IMR-90 (cell line): ENCODE measurements around the gene RNF2. TPM values are rescaled to one million over a fixed set of nuclear protein-coding genes. Genes with fewer than 3 reads are reported as not detected.

Experiments
- ATAC-seq: fragments of 200-7000 bp; cut with Tn5 transposase; 2 replicates; pipeline ENCODE4 v1.9.1; 2020; ENCODE audit warnings: low read depth, mild to moderate bottlenecking, moderate library complexity
- BruUV-seq: library from RNA; stranded (reverse); fragments of 400-500 nt; replicated peaks from 2 replicates; lab custom pipeline; 2021; lab: Mats Ljungman, UMichigan
- CTCF ChIA-PET: fragments of 300-600 bp; formaldehyde crosslinking; extraction: SDS; loops from one replicate; lab custom pipeline; 2021; ENCODE audit warnings: antibody characterized with exemption; lab: Yijun Ruan, JAX
- POLR2A ChIA-PET: fragments of 300-600 bp; sonication (Branson Sonifier 250); formaldehyde crosslinking; loops from one replicate; lab custom pipeline; 2022; ENCODE audit warnings: antibody characterized with exemption; ENCODE audit not compliant: unreplicated experiment; lab: Charles Lee
- DNase-seq: peaks from one replicate; pipeline ENCODE4 v3.0.0; 2013
- H2AFZ ChIP-seq: replicated peaks from 2 replicates; pipeline ENCODE3; 2013; ENCODE audit warnings: low read length, mild to moderate bottlenecking; ENCODE audit not compliant: poor library complexity
- H2AK5ac ChIP-seq: 2 replicates; pipeline ENCODE4 v1.6.1; 2013; ENCODE audit warnings: low read depth, low read length, inconsistent platforms
- H2AK9ac ChIP-seq: replicated peaks from 2 replicates; pipeline ENCODE3; 2013; ENCODE audit warnings: mild to moderate bottlenecking, low read depth, low read length, moderate library complexity; ENCODE audit not compliant: poor library complexity
- H2BK120ac ChIP-seq: 2 replicates; pipeline ENCODE4 v1.6.1; 2013; ENCODE audit warnings: low read depth, low read length, inconsistent platforms
- H2BK15ac ChIP-seq: 3 replicates; pipeline ENCODE4 v1.6.1; 2013; ENCODE audit warnings: low read depth, low read length, inconsistent platforms
- H2BK20ac ChIP-seq: 2 replicates; pipeline ENCODE4 v1.6.1; 2013; ENCODE audit warnings: low read depth, mild to moderate bottlenecking, inconsistent platforms, low read length, moderate library complexity
- H2BK5ac ChIP-seq: 2 replicates; pipeline ENCODE4 v1.6.1; 2013; ENCODE audit warnings: mild to moderate bottlenecking, low read depth, low read length, inconsistent platforms; ENCODE audit not compliant: poor library complexity, severe bottlenecking
- H3K14ac ChIP-seq: replicated peaks from 2 replicates; pipeline ENCODE4 v1.6.1; 2013; ENCODE audit warnings: low read depth, low read length, inconsistent platforms
- H3K18ac ChIP-seq: 2 replicates; pipeline ENCODE4 v1.6.1; 2013; ENCODE audit warnings: low read depth, low read length, control low read depth
- H3K23ac ChIP-seq: 2 replicates; pipeline ENCODE4 v1.6.1; 2013; ENCODE audit warnings: low read depth, low read length, inconsistent platforms
- H3K27ac ChIP-seq: 2 replicates; pipeline ENCODE4 v1.5.1; 2013; ENCODE audit warnings: mild to moderate bottlenecking, control low read depth, low read length; ENCODE audit not compliant: insufficient read depth
- H3K27me3 ChIP-seq: 2 replicates; pipeline ENCODE4 v1.6.1; 2013; ENCODE audit warnings: low read length; ENCODE audit not compliant: control insufficient read depth, insufficient read depth
- H3K36me3 ChIP-seq: 2 replicates; pipeline ENCODE4 v1.6.1; 2013; ENCODE audit warnings: low read length, mixed read lengths; ENCODE audit not compliant: control insufficient read depth, insufficient read depth
- H3K4ac ChIP-seq: 2 replicates; pipeline ENCODE4 v1.6.1; 2013; ENCODE audit warnings: low read depth, low read length, inconsistent platforms
- H3K4me1 ChIP-seq: 2 replicates; pipeline ENCODE4 v1.6.1; 2013; ENCODE audit warnings: low read length, mixed read lengths; ENCODE audit not compliant: control insufficient read depth, insufficient read depth
- H3K4me2 ChIP-seq: 2 replicates; pipeline ENCODE4 v1.6.1; 2013; ENCODE audit warnings: low read depth, mild to moderate bottlenecking, control low read depth, low read length, moderate library complexity
- H3K4me3 ChIP-seq: 2 replicates; pipeline ENCODE4 v1.5.1; 2013; ENCODE audit warnings: low read depth, mild to moderate bottlenecking, control low read depth, low read length, moderate library complexity; ENCODE audit not compliant: insufficient read depth
- H3K56ac ChIP-seq: 2 replicates; pipeline ENCODE4 v1.6.1; 2013; ENCODE audit warnings: low read length, inconsistent platforms; ENCODE audit not compliant: insufficient read depth; ENCODE audit errors: extremely low read depth
- H3K79me1 ChIP-seq, 2 experiments: 2 replicates each; pipeline ENCODE4 v1.6.1; 2013; ENCODE audit warnings: low read length in 2 of 2, inconsistent platforms in 1 of 2, low read depth in 1 of 2
- H3K9ac ChIP-seq: 2 replicates; pipeline ENCODE4 v1.6.1; 2013; ENCODE audit warnings: low read depth, low read length, control low read depth
- H3K9me1 ChIP-seq: 2 replicates; pipeline ENCODE4 v1.6.1; 2013; ENCODE audit warnings: low read length, inconsistent platforms; ENCODE audit not compliant: insufficient read depth
- H3K9me3 ChIP-seq: 2 replicates; pipeline ENCODE4 v1.6.1; 2013; ENCODE audit warnings: low read length; ENCODE audit not compliant: control insufficient read depth, insufficient read depth
- H4K20me1 ChIP-seq: 2 replicates; pipeline ENCODE4 v1.6.1; 2013; ENCODE audit warnings: low read length, inconsistent platforms; ENCODE audit not compliant: insufficient read depth
- H4K5ac ChIP-seq: 2 replicates; pipeline ENCODE4 v1.6.1; 2013; ENCODE audit warnings: mild to moderate bottlenecking, low read depth, low read length, control low read depth
- H4K8ac ChIP-seq, 2 experiments: 2 replicates each; pipeline ENCODE4 v1.6.1; 2013; ENCODE audit warnings: low read depth in 2 of 2, low read length in 2 of 2, control low read depth in 1 of 2, inconsistent platforms in 1 of 2
- H4K91ac ChIP-seq: 2 replicates; pipeline ENCODE4 v1.6.1; 2013; ENCODE audit warnings: low read depth, low read length, inconsistent platforms; ENCODE audit not compliant: insufficient read depth
- CEBPB ChIP-seq: IDR thresholded peaks from 2 replicates; pipeline ENCODE4 v1.6.1; 2012; ENCODE audit warnings: low read depth, low read length, improper control_type of control experiment
- FOS ChIP-seq: fragments of 150-350 bp; IDR thresholded peaks from 2 replicates; pipeline ENCODE4 v1.6.1; 2016; ENCODE audit warnings: low read depth, low read length
- NFE2L2 ChIP-seq: fragments of 150-350 bp; IDR thresholded peaks from 2 replicates; pipeline ENCODE4 v1.6.1; 2016; ENCODE audit warnings: low read depth, mild to moderate bottlenecking, low read length
- POLR2A ChIP-seq: IDR thresholded peaks from 2 replicates; pipeline ENCODE4 v1.6.1; 2012; ENCODE audit warnings: mild to moderate bottlenecking, low read depth, low read length
- RAD21 ChIP-seq: IDR thresholded peaks from 2 replicates; pipeline ENCODE4 v1.6.1; 2012; ENCODE audit warnings: low read length, improper control_type of control experiment
- SMC3 ChIP-seq: fragments of 150-350 bp; IDR thresholded peaks from 2 replicates; pipeline ENCODE4 v1.6.1; 2016; ENCODE audit warnings: low read depth, mild to moderate bottlenecking, antibody characterized with exemption, low read length, moderate library complexity
- WGBS, 2 experiments: methylation state at CpG; one replicate each; pipeline versions ENCODE4 v1.1.5 to v1.1.7; 2013; ENCODE audit warnings: missing lambda C conversion rate in 2 of 2; ENCODE audit not compliant: insufficient read length in 1 of 2; ENCODE audit errors: extremely low coverage in 2 of 2; 5-methylcytosine and 5-hydroxymethylcytosine counted together
- dilution Hi-C: fragments of 300-500 bp; cut with HindIII; formaldehyde crosslinking; loops from one replicate; pipeline ENCODE4 v1.14.3; 2018; ENCODE audit warnings: low sequenced_read_pairs; ENCODE audit not compliant: unreplicated experiment
- in situ Hi-C: fragments of 300-500 bp; cut with MboI; formaldehyde crosslinking; loops from 3 replicates; pipeline ENCODE4 v1.14.3; 2019; ENCODE audit warnings: low sequenced_read_pairs, inconsistent platforms, mixed read lengths
- intact Hi-C: fragments of 100-400 bp; cut with micrococcal nuclease; formaldehyde crosslinking; loops from 2 replicates; pipeline ENCODE4 v1.10.0; 2022
- polyA plus RNA-seq, 3 experiments: library from polyadenylated mRNA; depleted of rRNA; stranded (reverse); fragments of >200 nt; gene quantifications; 2 replicates each; pipeline ENCODE4 v1.2.3, GENCODE V29; 2012; ENCODE audit warnings: low replicate concordance in 1 of 3
- total RNA-seq: library from RNA; depleted of rRNA; stranded (reverse); fragments of >200 nt; gene quantifications from 2 replicates; pipeline ENCODE4 v1.2.3, GENCODE V29; 2012
- TF ChIP-seq, protein P1 (sequence below): conservative IDR thresholded peaks from 2 replicates; pipeline ENCODE4 v1.5.1; 2012; ENCODE audit warnings: mild to moderate bottlenecking, low read depth, low read length, improper control_type of control experiment
- TF ChIP-seq, protein P2 (sequence below): fragments of 150-350 bp; IDR thresholded peaks from 2 replicates; pipeline ENCODE4 v1.6.1; 2016; ENCODE audit warnings: low read depth, mild to moderate bottlenecking, low read length, moderate library complexity, borderline replicate concordance

The RNF2 gene
- total and polyA plus RNA-seq, 2 of the 4 experiments (the other 2 are of a cell fraction): 22.6 to 48.8 TPM

DNA sequence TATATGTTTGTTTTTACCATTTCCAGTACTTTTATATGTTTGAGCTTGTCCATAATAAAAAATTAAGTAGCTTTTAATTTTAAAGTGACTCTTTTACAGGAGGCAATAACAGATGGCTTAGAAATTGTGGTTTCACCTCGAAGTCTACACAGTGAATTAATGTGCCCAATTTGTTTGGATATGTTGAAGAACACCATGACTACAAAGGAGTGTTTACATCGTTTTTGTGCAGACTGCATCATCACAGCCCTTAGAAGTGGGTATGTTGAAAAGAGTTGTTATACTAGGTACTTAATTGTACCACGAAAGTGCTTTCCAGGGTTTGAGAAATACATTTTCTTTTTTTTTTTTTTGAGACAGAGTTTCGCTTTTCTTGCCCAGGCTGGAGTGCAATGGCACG lies 46.1 kb downstream of the RNF2 start:
- Histone ChIP-seq H4K5ac (no peak overlapping the region), H3K36me3 (peaks cover 6% of the 10 kb centered on the region), H3K9me1 (no peaks in the 10 kb centered on the region), H3K79me1 (peaks cover 7 to 14% of the 10 kb centered on the region in 2 experiments; a peak in 2 of 4 replicates), H2BK20ac (no peak overlapping the region), H4K20me1 (no peaks in the 10 kb centered on the region), H2AK5ac (no peak overlapping the region), H3K9me3 (no peaks in the 10 kb centered on the region), H2AK9ac (no peak overlapping the region), H3K23ac (no peak overlapping the region), H3K27me3 (no peaks in the 10 kb centered on the region), H3K14ac (no peak overlapping the region), H4K91ac (no peak overlapping the region), H3K18ac (no peak overlapping the region), H4K8ac (no peak overlapping the region), H2BK15ac (no peak overlapping the region), H3K4me3 (no peak overlapping the region), H2AFZ (no peak overlapping the region), H3K4me2 (no peak overlapping the region), H3K4ac (no peak overlapping the region), H2BK5ac (no peak overlapping the region), H2BK120ac (no peak overlapping the region), H3K27ac (no peak overlapping the region), H3K4me1 (no peaks in the 10 kb centered on the region), H3K9ac (no peak overlapping the region), H3K56ac (no peak overlapping the region)
- ChIA-PET CTCF (no interaction called here), POLR2A (no interaction called here)
- intact Hi-C loops: no loop called here
- DNase-seq (no peak), ATAC-seq (no peak)
- 71% methylated on average over 1 of the region's 5 CpGs; no CpG with 5 or more reads in 1 of the 2 experiments for whole genome bisulfite sequencing, 2 experiments
- no TSS peak for BruUV-seq
- in situ Hi-C loops: no loop called here
- dilution Hi-C loops: no loop called here
- TF ChIP-seq FOS: no peak
- TF ChIP-seq POLR2A: no peak
- TF ChIP-seq SMC3: no peak
- TF ChIP-seq CEBPB: no peak
- TF ChIP-seq, protein P1, sequence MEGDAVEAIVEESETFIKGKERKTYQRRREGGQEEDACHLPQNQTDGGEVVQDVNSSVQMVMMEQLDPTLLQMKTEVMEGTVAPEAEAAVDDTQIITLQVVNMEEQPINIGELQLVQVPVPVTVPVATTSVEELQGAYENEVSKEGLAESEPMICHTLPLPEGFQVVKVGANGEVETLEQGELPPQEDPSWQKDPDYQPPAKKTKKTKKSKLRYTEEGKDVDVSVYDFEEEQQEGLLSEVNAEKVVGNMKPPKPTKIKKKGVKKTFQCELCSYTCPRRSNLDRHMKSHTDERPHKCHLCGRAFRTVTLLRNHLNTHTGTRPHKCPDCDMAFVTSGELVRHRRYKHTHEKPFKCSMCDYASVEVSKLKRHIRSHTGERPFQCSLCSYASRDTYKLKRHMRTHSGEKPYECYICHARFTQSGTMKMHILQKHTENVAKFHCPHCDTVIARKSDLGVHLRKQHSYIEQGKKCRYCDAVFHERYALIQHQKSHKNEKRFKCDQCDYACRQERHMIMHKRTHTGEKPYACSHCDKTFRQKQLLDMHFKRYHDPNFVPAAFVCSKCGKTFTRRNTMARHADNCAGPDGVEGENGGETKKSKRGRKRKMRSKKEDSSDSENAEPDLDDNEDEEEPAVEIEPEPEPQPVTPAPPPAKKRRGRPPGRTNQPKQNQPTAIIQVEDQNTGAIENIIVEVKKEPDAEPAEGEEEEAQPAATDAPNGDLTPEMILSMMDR: no peak
- no peak for TF ChIP-seq NFE2L2
- TF ChIP-seq, protein P2, sequence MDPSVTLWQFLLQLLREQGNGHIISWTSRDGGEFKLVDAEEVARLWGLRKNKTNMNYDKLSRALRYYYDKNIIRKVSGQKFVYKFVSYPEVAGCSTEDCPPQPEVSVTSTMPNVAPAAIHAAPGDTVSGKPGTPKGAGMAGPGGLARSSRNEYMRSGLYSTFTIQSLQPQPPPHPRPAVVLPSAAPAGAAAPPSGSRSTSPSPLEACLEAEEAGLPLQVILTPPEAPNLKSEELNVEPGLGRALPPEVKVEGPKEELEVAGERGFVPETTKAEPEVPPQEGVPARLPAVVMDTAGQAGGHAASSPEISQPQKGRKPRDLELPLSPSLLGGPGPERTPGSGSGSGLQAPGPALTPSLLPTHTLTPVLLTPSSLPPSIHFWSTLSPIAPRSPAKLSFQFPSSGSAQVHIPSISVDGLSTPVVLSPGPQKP: no peak
- TF ChIP-seq RAD21: no peak
